ENCODE results near the gene OPHN1.
"Not testable (repeated sequence)": the region's sequence is repeated elsewhere in the genome, so short reads cannot be mapped to it uniquely, and the experiment has no call there.

OPHN1 gene

GRCh38 chrX:68286076-68286475 lies 147.2 kb downstream of the OPHN1 start:
- no peak for DNase-seq (ENCODE audit: extremely low spot score)
- ChIA-PET CTCF (interaction anchor here (0.9 kb wide), 1 partner anchor 13 kb away, joined by 3 read pairs; no protein-coding TSS in a partner anchor), POLR2A (no interaction called here)
- no peak for TF ChIP-seq CTCF (IDR thresholded peaks at IDR 0.05; ENCODE audit: control extremely low read depth, extremely low read depth, low read depth, missing control alignments)

- CTCF ChIA-PET = no interaction called here
- DNase-seq (ENCODE audit: extremely low spot score) = no peak
- TF ChIP-seq CTCF (IDR thresholded peaks at IDR 0.05; ENCODE audit: control extremely low read depth, extremely low read depth, low read depth, missing control alignments) = no peak
- POLR2A ChIA-PET = no interaction called here
Measured at GRCh38 chrX:68284281-68284904, 148.9 kb downstream of the OPHN1 start.

- TF ChIP-seq CTCF (IDR thresholded peaks at IDR 0.05; ENCODE audit: control extremely low read depth, extremely low read depth, low read depth, missing control alignments) = no peak
- POLR2A ChIA-PET = no interaction called here
- DNase-seq (ENCODE audit: extremely low spot score) = no peak
- CTCF ChIA-PET = interaction anchor here (1.1 kb wide), 1 partner anchor 13 kb away, joined by 3 read pairs; no protein-coding TSS in a partner anchor
Measured at GRCh38 chrX:68273887-68274286, 159.4 kb downstream of the OPHN1 start.

GRCh38 chrX:68264793-68265192 lies 168.5 kb downstream of the OPHN1 start:
- DNase-seq (ENCODE audit: extremely low spot score); POLR2A ChIA-PET; CTCF ChIA-PET: not testable (repeated sequence)

- CTCF ChIA-PET = no interaction called here
- DNase-seq (ENCODE audit: extremely low spot score) = no peak
- TF ChIP-seq CTCF (IDR thresholded peaks at IDR 0.05; ENCODE audit: control extremely low read depth, extremely low read depth, low read depth, missing control alignments) = no peak
- POLR2A ChIA-PET = no interaction called here
Measured at GRCh38 chrX:68261060-68261672, 172.1 kb downstream of the OPHN1 start.

- ChIA-PET POLR2A (no interaction called here), CTCF (no interaction called here)
- DNase-seq (ENCODE audit: extremely low spot score) = no peak
- no peak for TF ChIP-seq CTCF (IDR thresholded peaks at IDR 0.05; ENCODE audit: control extremely low read depth, extremely low read depth, low read depth, missing control alignments)
Measured at GRCh38 chrX:68256990-68257389, 176.3 kb downstream of the OPHN1 start.

GRCh38 chrX:68254738-68255645 lies 178.3 kb downstream of the OPHN1 start:
- POLR2A ChIA-PET = no interaction called here
- no peak for TF ChIP-seq CTCF (IDR thresholded peaks at IDR 0.05; ENCODE audit: control extremely low read depth, extremely low read depth, low read depth, missing control alignments)
- CTCF ChIA-PET = no interaction called here
- no peak for DNase-seq (ENCODE audit: extremely low spot score)

All from GM10248 (cell line).